Stimulated activated CD4-positive, alpha-beta T cell treated with anti-CD3 and anti-CD28 coated beads, Interleukin-15, amount 100 ng/mL, for 48 hours (primary cell): ENCODE data around the gene SEL1L3.

ENCODE experiments used
- DNase-seq, 2 donors: peaks; one replicate each; pipeline ENCODE4 v3.0.0-alpha.2; 2020; ENCODE audit warnings: low read depth in 2 of 2

Gene SEL1L3

DNA sequence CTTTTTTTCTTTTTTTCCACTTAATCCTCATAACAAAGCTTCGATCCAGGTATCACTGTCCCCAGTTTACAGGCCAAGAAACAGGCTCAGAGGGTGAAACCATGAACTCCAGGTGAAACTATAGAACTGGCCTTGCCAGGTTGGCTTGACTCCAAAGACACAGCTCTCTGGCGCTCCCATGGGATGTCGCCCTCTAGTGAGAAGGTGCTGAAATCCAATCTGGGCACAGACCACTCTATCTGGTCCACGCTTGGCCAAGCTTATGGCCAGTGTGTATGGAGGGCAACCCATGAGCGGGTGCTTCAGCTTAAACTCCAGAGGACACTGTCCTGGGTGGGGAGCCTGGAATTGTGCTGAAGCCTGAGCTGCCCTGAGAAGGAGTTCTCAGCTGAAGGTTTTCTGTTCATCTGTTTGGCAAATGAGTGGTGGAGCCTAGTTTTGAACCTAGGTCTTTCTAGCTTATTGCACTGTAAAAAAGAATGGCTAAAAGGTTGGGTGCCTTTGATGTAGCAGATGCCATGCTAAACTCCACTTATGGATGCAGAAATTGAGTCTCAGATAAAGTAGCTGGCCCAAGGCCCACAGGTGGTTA, 70.5 kb downstream of the SEL1L3 start:
- DNase-seq, result no peak

DNA sequence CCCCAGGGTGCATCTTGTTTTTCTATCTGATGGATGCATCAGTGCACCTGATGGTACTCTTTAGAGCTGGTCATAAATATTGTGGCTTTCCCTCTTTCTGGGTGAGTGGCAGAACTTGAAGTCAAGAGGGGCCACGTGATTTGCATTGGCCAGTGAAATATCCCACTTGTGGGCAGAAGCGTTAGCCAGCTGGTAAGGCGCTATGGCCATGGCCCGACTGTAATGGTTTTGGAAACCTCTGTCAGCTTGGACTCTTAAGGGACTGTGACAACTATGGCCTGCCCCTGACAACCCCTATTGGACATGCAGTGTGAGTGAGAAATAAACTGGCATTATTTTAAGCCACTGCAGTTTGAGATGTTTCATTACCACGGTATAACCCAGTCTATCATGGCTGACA, 72.8 kb downstream of the SEL1L3 start:
- no peak for DNase-seq

DNA sequence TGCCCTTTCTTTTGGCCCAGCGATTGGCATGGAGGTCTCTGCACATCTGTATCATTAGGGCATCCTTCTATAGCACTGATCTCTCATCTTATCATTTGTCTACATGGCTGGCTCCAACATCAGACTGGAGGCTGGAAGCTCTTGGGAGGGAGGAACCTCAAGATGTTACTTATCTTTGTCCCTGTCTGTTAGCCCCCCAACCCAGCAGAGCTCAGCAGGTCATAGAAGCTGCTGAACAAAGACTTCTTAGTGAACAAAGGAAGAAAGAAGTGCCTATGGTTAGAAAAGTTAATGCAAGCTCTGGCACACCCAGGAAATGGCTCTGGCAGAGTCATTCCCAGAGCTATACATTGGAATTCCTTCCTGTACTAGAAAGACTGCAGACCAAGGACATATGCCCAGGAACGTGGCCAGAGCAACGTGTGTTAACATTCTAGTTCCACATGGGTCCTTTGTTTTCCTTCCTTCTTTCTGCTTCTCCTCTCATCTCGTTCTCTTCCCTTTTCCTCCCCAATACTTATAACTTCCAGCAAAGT, 74.0 kb downstream of the SEL1L3 start:
- DNase-seq, result no peak

DNA sequence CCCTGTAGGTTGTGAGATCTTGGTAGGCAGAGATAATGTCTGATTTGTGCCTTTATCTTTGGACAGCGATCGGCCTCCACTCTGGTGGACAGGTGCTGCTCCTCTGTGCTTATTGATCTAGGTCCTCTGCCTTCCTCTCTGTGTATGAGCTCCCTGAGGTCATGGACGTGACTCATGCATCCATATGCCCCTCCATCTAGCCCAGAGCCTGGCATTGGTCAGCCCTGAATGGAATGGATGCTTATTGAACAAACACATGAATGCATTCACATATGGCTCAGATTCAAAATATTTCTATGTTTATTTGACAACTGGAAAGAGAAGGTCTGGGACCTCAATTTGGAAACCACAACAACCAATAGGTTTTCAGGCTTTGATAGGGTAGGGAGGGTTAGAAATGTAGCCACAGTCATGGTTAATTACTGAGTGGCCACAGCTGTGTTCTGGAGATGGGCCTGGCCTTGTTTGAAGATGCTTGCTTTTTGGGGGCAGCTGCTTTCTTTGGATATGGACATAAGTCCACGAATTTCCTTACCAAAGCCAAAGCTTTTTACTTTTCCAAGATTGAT, 76.2 kb downstream of the SEL1L3 start:
- no peak for DNase-seq

DNA sequence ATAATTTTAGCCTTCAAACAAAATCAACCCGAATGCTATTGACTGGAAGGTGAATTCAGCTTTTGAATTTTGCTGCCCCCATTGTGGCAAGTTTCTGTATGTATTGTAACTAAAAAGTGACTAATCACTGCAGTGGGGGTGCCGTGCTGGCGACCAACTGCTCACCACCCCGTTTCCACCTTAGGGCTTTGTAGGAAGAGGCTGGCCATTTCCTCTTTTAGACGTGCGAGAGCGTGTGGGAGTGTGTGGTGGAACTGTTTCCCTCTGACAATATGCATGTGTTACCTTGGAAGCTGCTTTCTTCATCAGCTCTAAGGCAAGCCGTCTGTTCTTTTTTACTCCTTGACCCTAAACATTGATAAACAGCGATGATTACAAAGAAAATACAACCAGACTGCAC, 78.8 kb downstream of the SEL1L3 start:
- no peak for DNase-seq

DNA sequence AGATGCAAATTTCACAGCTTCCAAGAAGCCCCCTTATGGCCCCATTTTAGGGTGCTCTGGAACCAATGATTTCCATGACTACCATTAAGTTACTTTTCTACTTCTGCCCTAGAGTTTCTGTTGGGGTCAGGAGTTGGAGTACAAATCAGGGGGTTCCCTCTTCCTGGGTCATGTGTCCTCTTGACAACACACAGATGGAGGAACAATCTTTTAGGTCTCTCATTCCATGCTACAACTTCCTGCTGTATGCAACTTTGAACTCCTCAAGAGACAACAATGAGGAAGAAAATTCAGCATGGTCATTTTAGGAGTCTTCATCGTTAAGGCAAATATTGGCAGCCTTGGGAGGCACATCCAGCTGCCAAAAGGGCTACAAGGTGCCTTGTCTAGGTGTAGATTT, 79.7 kb downstream of the SEL1L3 start:
- no peak for DNase-seq

DNA sequence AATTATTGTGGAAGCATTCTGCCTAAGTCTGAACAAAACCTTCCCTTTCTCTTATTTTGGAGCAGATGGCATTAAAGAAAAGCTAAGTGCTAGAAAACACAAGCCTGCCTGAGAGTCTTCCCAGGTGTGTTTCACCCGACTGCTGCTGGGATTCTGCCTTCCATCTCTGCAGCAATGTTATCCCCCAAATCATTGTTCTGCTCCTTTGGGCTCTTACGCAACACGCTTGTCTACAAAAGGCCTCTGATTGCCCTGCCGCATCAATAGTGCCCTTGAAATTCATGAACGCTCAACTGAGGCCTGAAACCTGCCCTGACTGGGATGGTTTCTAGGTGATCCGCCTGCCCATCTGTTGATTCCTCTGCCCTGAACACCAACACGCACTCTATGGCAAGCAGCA, 80.3 kb downstream of the SEL1L3 start:
- no peak for DNase-seq

DNA sequence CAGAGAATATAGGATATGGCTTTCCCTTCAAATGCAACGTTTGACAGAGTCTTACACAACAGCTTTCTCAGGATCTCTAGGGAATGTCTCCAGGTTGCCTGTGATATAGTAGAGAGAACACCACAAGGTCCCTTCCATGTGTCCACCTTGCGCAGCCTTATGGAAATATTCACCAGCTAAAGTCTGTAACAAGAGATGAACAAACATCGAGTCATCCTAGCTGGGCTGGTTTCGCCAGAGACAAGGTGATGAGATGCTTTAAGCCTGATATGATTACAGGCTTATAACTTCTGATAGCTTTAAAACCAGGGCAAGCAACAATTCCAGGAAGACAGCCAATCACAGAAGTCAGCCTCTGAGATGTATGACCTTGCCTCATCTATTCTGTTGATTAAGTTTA, 83.8 kb downstream of the SEL1L3 start:
- DNase-seq, result no peak

DNA sequence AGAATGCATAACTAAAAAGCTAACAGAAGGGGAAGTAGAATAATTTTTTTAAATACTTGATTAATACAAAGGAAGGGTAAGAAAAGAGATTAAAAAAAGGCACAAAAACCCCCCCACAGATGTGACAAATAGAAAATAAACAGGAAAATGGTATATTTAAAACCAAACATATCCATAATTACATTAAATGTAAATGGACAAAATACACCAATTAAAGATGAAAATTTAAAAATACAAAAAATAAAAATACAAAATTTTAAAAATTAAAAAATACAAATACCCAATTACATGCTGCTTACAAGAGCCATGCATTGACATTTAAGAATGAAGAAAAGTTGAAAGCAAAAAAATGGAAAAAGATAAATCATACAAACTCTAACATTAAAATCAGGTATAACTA, 86.0 kb downstream of the SEL1L3 start:
- DNase-seq, result no peak

DNA sequence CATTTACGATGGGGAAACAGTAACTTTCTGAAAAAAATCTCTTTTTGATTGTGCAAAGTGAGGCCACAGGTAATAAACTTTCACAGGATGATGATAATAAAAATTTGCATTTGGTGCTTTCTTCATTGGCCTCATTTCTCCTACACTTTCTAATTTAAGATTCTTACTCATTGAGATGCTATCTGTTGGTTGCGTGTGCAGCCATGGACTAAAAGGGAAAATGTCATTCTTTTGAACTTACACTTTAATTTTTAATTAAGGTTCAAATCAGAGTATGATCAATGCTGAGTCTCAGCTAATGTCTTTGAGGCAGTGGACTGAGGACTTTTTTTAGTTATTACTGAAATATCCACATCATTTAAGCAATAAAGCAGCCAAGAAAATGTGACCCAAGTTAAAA, 87.6 kb downstream of the SEL1L3 start:
- DNase-seq, result no peak

DNA sequence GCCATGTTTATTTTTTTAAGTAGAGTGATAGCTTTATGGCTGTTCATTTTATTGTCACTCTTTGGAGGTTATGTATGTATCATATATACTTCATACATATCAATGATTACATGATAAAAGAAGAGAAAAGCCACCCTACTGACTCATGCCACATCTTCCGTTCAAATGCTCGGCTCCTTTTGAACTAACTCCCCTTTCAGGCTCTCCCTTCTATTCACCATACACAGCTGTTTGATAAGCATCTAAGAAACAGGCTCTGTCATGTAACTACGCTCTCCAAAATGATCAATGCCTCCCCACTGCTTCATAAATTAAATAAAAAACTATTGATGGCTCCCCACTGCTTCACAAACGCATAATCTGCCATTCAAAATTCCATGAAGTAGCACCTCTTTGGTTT, 89.4 kb downstream of the SEL1L3 start:
- DNase-seq, result no peak

DNA sequence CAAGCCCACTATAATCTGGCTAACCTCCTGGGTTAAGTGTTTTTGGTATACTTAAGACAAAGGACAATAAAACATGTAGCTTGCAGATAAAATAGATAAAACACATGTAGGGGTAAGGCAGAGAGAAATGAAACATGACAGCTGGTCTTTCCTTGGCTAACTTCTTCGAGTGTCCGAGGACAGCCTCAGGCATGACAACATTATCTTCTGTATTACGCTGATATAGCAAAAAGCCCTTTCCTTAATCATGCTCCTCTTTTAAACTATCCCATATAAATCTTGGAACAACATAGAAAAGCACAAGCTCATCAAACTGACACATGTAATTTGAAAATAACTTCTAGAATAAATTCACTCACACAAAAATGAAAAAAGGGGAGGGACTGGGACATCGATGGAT, 91.1 kb downstream of the SEL1L3 start:
- no peak for DNase-seq

DNA sequence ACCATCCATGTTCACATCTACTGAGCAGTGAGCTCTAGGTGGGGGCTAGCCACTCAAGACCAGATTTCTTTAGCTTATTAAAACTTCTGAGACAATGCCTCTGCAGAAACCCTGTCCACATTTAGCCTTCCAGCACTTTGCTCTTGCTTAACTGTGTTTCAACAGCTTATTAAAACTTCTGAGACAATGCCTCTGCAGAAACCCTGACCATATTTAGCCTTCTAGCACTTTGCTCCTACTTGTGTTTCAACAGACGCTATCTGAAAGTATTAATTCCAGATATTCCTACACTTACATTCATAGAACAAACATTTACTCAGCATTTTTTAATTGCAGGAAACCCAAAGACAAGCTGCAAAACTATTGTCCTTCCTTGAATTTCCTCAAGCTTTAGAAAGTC, 91.9 kb downstream of the SEL1L3 start:
- no peak for DNase-seq

DNA sequence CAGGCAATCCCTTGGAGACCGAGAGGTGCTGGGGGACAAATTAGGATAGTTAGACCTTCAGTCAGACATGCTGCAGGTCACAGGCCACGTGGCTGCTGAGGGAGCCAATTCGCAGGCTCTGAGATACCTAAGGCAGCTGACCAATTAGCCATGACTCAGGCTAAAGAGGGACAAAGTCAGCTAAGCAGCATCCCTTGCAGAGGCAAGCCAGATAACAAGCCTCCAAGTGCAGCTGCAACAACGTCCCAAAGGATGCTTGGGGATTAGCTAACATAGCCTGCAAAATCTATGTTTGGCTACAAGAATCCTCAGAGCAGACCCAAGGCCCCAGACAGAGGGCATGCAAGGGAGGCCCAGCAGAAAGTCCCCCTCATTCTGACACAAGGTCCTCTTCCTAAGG, 93.5 kb downstream of the SEL1L3 start:
- DNase-seq, result no peak

DNA sequence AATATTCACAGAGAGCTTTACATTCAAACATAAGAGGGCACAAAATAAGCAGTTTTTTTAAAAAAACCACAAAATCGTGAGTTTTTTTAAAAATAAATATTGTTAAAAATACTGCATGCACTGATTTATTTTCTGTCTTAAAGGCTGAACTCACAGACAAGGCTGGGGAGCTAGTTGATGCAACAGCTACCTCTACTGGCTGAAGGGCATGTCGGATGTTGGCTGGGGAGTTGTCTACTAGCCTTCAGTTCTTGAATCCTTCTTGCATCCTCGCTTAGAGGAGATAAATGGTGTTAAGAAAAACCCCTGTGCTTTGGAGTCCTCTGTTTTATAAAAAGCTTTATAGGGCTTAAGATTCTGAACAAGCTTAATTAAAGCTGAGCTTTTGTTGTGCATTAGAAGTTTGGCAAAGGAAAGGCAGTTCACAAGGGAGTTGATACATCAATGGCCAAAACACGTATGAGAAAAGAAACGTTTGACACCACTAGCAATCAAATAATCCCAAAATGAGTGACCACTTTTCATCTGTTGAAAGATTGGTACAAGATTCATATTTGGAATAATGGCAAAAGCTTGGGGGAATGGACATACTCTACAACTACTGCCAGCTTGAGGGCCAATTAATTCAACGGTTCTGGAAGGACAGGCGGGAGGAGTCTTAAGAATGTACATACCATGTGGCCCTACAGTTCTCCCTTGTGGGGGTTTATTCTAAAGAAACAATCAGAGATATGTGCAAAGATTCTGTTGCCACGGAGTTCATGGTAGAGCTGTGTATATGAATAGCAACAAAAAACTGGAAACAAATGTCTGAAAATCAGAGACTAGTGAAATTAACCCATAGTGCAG, 94.7 kb downstream of the SEL1L3 start:
- no peak for DNase-seq

DNA sequence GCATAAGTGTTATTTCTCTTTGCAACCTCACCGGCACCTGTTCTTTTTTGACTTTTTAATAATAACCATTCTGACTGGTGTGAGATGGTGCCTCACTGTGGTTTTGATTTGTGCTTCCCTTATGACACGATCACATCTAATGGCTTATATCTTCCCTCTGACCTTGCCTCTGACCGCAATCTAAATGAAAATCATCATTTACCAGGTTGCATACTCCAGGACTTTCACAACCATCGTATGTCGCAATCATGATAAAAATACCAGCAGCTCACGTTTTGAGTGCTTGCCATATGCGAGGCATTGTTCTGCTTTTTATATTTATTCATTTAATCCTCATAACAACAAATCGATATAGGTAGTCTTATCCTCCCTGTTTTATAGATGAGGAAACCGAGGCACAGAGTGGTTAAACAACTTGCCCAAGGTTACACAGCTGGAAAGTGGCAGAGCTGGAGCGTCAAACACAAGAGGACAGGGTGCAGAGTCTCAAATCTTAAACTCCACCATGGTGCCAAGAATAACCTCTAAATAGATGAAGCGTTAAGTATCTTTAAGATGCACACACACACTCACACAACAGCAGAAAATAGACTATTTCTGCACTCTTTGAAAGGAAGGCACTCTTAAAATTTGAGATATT, 102.2 kb downstream of the SEL1L3 start:
- DNase-seq, result no peak

DNA sequence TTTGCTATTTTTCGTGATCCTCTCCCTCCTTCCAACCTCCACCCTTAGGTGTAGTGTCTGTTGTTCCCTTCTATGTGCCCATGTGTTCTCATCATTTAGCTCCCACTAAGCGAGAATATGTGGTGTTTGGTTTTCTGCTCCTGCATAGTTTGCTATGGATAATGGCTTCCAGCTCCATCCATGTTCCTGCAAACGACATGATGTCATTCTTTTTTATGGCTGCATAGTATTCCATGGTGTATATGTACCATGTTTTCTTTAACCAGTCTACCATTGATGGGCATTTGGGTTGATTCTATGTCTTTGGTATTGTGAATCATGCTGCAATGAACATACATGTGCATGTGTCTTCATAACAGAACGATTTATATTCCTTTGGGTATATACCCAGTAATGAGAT, 102.7 kb downstream of the SEL1L3 start:
- DNase-seq, result no peak

DNA sequence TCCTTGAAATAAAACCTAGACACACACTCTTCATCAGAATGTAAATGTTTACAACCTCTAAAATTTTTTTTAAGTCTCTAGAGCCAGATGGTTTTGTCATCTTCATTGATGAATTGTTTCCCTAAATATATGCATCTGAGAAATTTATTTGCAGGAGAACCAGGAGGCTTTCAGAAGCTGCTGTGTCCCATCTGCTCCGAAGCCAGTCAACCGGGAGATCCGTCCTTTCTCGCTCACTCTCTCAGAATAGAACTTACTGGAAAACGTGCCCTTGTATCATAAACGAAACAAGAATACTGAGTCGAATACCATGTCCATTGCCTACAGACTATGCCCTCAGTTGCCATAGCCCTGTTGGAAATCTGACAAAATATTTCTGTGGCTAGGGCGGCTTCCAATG, 103.7 kb downstream of the SEL1L3 start:
- DNase-seq, result no peak

DNA sequence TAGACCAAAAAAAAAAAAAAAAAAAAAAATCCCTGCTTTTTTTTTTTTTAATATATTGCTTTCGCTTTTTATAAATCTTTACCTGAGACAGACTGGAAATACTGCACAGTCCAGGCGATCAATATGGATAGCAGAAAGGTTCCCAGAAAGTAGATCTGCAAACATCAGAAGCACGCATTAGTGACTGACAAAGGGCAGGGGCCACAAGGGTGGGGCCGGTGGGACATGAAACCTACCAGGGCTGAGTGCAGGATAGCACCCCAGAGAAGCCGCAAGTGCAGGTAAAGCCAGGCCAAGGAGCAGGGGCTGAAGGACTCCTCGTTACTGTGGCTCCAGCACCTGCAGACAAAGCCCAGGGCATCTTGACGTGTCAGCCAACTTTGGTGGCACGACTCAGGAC, 105.3 kb downstream of the SEL1L3 start:
- no peak for DNase-seq

DNA sequence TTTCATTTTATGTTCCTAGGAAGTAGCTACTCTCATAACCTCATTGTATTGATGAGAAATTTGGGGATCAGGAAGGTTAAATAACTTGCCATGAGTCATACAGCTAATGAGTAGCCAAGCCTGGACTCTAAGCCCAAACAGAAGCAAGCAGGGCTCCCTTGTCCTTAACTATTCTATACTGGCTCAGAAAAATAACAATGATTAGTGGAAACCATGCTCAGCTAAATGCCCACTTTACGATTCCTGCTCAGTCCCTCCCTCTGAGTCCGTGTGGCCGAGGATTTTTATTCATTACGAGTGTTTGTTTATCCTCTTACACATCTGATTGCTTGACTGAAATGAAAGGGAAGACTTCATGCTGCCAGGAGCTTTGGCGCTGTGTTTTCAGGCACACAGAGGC, 106.3 kb downstream of the SEL1L3 start:
- no peak for DNase-seq

DNA sequence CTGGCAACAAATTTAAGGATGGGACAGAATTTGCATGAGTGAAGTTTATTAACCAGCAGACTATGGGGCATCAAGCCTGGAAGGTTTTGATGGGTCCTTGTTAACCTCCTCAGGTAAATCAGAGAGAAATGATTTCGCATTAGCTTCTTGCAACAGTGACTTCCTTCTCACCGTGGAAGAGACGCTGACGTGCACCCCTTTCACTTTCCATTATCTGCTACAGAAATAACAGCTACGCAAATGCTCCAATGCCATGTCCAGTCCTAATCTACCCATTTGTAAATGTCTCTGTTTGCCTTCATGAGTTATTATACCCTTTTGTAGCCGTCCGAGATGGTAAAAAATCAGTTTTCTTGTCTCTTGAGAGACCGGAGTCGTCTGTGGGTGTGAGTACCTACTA, 106.9 kb downstream of the SEL1L3 start:
- no peak for DNase-seq

DNA sequence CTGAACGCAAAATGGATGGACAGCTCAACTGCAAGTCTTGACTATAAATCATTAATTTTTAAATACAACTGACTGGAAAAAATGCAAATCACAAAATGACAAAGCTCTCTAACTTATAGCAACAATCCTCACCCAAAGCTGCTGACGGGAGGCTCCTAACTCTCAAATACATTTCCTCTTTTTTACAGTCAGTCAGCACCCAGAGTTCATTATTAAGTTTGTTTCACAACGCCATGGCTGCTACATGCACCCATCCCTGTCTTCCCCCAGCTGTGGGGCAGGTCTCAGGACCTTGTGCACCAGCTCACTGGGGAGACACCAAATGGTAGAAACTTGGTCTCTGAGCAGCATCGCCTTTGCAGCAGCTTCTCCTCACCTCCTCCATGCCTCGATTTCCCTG, 109.5 kb downstream of the SEL1L3 start:
- DNase-seq, result no peak

DNA sequence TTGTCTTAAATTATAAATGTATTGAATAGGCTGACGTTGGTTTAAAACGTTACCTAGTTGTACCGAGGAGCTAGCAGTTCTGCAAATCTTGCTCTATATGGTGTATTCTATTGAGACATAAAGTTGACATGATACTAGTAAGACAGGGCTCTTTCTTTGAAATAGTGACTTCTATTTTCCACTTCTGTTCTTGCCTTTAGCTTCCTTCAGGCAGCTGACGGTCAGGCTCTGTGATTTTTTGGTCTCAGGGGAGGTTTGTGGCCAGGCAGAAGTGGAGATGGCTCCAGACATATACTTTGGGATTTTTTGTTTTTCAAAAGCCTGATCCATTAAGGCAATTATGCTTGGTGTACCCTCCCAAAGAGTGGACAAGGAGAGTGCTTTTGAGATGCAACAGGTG, 111.9 kb downstream of the SEL1L3 start:
- DNase-seq, result no peak
